MM.1S (cell line): Measurements from ENCODE around the gene IQSEC1.

Experiments
- CTCF ChIP-seq: fragments of 300-600 bp; sonication (generic); IDR thresholded peaks from 2 replicates; pipeline ENCODE4 v1.5.1; 2016; ENCODE audit warnings: antibody characterized with exemption, low read length, mixed read lengths
- EZH2 ChIP-seq: fragments of 300-600 bp; sonication (generic); optimal IDR thresholded peaks from 2 replicates; pipeline ENCODE3; 2017; ENCODE audit warnings: low read depth, mild to moderate bottlenecking, antibody characterized with exemption, low read length, mixed read lengths
- EZH2phosphoT487 ChIP-seq: fragments of 300-600 bp; sonication (generic); IDR thresholded peaks from 2 replicates; pipeline ENCODE4 v1.6.1; 2018; ENCODE audit warnings: antibody characterized with exemption, low read length

DNA sequence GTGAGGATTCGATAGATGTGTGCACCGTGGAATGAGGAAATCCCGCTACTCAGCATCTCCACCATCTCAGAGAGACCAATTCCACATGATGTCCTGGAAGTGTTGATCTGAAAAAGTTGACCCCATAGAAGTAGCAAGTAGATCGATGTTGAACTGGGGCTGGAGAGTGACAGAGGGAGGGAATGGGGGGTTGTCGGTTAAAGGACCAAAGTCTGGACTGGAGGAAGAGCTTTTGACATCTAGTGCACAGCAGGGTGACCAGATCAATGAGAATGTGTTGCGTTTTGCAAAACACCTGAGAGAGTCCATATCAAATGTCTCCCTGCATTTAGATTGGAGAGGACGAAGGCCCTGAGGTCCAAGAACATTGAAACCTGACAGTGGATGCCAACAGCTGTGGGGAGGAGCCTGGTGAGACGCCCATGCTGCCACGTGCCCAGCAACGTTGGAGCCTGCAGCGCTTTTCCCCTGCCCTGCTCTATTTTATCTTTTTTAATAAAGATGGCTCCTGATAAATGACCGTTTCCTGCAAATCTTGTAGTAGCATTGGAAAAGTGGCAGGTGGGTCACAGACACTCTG, 201.7 kb downstream of the IQSEC1 start:
- TF ChIP-seq CTCF (no peak), EZH2phosphoT487 (no peak), EZH2 (no peak)
